ENCODE results near the gene FNDC3A.

The FNDC3A gene

DNA sequence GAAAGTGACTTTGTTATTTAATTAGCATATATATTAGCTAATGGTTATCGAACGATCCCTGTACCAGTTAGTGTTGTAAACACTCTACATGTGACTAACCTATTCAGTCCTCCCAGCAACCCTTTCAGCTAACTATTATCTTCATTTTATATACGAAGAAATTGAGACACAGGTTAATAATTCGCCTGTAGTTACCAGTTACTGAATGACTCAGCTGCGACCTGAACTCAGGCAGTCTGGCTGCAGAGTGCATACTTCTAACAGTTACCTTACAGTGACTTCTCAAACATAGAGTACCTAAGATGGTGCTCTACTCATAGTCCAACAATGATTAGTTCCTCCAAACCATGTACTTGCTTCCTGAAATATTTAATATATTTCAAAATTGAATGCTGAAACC, 117.7 kb downstream of the FNDC3A start:
- no peaks in the 10 kb centered on the region for H3K36me3 Mint-ChIP-seq (ENCODE audit: insufficient read depth)
- no peaks in the 10 kb centered on the region for H3K27me3 Mint-ChIP-seq
- H3K9me3 Mint-ChIP-seq, result no peaks in the 10 kb centered on the region
- ATAC-seq (replicated peaks) (no peak), DNase-seq (no peak)
- peaks cover 0 to 16% of the 10 kb centered on the region in 2 donors for H3K4me1 Mint-ChIP-seq (ENCODE audit: low read depth in 2 of 2)
- H3K27ac Mint-ChIP-seq, result no peak overlapping the region
- H3K4me3 Mint-ChIP-seq, result no peak overlapping the region

DNA sequence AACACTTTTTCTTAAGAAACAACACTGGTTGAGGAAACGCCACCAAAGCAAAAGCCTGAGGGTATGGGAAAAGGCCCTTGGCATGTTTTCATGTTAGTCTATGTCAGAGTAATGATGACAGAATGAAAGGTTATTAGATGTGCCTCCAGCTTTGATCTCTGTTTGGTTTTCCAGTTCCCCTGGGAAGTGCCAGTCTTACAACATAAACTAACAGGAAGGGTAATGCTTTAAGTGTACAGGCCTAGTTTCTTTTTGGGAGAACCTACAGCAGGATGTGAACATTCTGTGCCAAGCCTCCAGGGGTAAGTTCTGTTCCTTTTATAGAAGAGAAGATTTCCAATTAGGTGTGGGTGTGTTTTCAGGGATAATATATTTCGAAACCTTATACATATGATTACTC, 121.7 kb downstream of the FNDC3A start:
- H3K27me3 Mint-ChIP-seq, result no peaks in the 10 kb centered on the region
- no peak overlapping the region for H3K4me3 Mint-ChIP-seq
- ATAC-seq (replicated peaks) (no peak), DNase-seq (no peak)
- H3K4me1 Mint-ChIP-seq (ENCODE audit: low read depth in 2 of 2), result peaks cover 0 to 7% of the 10 kb centered on the region in 2 donors
- no peaks in the 10 kb centered on the region for H3K36me3 Mint-ChIP-seq (ENCODE audit: insufficient read depth)
- H3K9me3 Mint-ChIP-seq, result no peaks in the 10 kb centered on the region
- H3K27ac Mint-ChIP-seq, result no peak overlapping the region

DNA sequence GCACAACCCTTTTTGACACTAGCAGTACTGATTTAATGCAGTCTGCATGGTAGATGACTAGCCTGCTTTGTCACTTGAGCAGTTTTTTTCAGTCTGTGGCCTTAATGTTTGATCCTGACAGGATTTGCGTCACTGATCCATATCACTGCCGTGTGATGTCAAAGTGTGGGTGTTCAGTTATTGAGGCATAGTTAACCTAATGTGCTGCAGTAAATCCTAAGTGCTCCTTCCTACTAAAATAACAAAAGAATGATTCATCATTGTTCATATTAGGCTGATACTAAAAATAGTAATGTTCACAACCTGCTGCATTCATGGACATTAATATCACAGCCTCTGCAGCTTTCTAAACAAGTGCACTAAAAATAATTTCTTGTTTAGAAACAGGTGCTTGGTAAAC, 122.5 kb downstream of the FNDC3A start:
- Mint-ChIP-seq H3K4me3 (no peak overlapping the region), H3K9me3 (no peaks in the 10 kb centered on the region), H3K27ac (peak overlapping the region; percentile 5 to 44), H3K36me3 (ENCODE audit: insufficient read depth) (no peaks in the 10 kb centered on the region), H3K4me1 (ENCODE audit: low read depth in 2 of 2) (no peaks in the 10 kb centered on the region), H3K27me3 (no peaks in the 10 kb centered on the region)
- DNase-seq (no peak), ATAC-seq (replicated peaks) (no peak)

DNA sequence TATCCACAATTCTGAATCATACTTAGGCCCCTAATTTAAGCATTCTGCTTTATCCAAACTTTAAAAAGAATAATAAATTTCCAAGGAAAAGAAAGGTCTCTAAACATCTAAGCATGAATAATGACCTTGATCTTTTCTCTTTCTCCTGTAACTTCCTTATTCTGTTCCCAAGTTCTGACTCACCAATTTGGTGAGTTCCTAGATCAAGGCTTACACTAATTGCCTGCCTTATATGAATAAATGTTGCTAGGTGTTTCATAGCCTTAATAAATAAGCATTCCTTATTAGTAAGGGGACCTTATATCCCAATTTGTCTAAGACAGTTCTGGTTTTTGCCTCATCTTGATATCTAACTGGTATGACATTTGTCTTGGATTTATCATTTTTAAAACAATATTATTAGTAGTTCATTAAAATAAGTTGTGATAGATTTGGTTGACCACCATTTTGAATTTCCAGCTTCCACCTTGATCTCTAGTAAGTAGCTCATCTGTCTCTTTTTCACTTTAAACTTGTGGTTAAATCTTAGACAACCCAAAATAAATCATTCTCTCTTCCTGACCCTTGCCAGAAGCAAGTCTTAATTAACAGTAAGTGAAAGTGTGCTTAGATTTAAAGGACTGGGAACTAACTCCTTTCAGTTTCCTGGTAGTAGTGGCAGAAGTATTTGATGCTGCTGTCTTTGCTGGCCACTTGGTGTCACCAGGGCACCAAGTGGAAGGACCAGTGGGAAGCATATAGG, 123.2 kb downstream of the FNDC3A start:
- no peak for DNase-seq
- no peak overlapping the region for H3K4me3 Mint-ChIP-seq
- H3K27ac Mint-ChIP-seq, result peak overlapping the region; percentile 17 to 44
- no peaks in the 10 kb centered on the region for H3K27me3 Mint-ChIP-seq
- no peaks in the 10 kb centered on the region for H3K4me1 Mint-ChIP-seq (ENCODE audit: low read depth in 2 of 2)
- H3K36me3 Mint-ChIP-seq (ENCODE audit: insufficient read depth), result no peaks in the 10 kb centered on the region
- ATAC-seq (replicated peaks), result no peak
- no peaks in the 10 kb centered on the region for H3K9me3 Mint-ChIP-seq

DNA sequence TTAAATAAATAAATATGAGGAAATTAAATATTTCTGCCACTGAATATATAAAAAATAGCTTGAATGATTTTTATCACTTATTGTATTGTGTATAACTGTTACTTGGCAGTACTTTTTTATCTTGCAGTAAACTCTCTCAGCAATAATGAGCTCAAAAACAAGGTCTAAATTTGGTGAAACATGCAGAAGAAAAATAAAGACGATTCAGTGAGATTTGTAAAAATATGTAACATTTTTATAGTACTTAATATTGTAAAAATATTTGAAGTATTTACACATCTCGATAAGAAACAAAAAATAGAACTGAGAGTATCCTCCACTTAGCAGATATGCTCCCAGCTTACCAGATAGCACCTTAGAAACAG, 123.8 kb downstream of the FNDC3A start:
- ATAC-seq (replicated peaks) (no peak), DNase-seq (no peak)
- Mint-ChIP-seq H3K27me3 (no peaks in the 10 kb centered on the region), H3K4me1 (ENCODE audit: low read depth in 2 of 2) (no peaks in the 10 kb centered on the region), H3K36me3 (ENCODE audit: insufficient read depth) (no peaks in the 10 kb centered on the region), H3K9me3 (no peaks in the 10 kb centered on the region), H3K4me3 (no peak overlapping the region), H3K27ac (peak overlapping the region in 1 of 2 donors; percentile 17)

DNA sequence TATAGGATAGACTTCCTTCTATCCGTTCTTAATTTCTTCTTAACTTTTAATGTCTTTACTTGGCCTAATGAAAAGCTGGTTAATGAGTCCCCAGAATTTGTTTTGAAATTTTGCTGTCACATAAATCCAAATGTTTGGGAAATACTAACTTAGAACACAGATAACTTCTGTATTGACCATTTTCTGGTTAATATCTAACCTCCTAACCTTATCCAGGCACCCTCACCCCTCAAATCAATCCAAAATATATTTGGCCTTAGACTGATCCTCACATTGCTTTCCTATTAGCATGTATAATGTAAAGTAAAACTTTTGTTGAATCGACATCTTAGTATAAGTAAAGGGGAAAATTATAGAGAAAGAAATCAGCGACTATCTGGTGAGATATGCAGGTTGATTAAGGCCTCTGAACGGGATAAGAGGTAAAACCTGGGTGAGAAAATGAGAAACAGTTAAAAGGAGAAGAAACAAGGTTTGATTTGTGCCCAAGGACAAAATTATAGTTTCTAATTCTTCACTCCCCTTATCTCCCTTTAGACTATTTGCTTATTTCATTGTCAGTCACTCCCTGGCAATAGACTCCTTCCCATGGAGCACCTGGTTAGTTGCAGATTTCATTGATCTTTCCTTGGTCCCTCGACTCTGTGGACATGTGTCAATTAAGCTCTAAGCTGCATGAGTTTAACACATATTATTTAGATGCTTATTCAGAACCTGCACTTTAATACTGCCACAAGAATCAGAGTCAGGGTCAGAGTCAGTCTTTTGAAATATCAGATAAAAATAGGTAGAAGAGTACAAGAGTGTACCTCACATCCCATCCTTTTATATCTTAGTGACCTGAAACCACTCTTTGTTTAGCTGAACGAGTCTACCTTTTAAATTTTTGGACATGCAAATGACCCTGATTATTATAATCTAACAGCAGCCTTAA, 125.2 kb downstream of the FNDC3A start:
- no peak for ATAC-seq (replicated peaks)

DNA sequence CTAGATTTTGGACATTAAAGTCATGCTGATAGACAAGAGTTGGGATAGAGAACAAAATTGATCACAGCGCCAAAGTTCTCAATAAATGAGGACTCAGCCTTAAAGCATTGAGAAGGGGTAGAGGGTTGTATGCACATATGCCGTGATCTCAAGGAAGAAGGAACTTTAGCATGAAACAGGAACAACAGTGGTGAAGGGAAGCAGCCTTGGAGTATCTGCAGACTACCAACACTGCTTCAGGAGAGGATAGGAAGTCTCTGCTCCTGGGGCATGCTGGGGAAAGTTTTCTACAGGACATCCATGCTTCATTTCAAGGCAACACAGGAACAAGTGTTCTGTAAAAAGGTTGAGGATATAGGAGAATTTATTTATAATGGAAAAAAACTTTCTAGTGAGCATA, 132.5 kb downstream of the FNDC3A start:
- no peak overlapping the region for H3K27ac Mint-ChIP-seq
- peaks cover 5 to 7% of the 10 kb centered on the region in 2 donors for H3K4me1 Mint-ChIP-seq (ENCODE audit: low read depth in 2 of 2)
- ATAC-seq (replicated peaks) (no peak), DNase-seq (no peak)
- no peak overlapping the region for H3K4me3 Mint-ChIP-seq
- H3K27me3 Mint-ChIP-seq, result no peaks in the 10 kb centered on the region
- H3K36me3 Mint-ChIP-seq (ENCODE audit: insufficient read depth), result no peaks in the 10 kb centered on the region
- H3K9me3 Mint-ChIP-seq, result no peaks in the 10 kb centered on the region

More for the DNA sequence above, 125.2 kb downstream of the FNDC3A start:
- DNase-seq, result no peak
- Mint-ChIP-seq H3K4me1 (ENCODE audit: low read depth in 2 of 2) (no peaks in the 10 kb centered on the region), H3K27me3 (no peaks in the 10 kb centered on the region), H3K9me3 (no peaks in the 10 kb centered on the region), H3K27ac (no peak overlapping the region), H3K4me3 (no peak overlapping the region), H3K36me3 (ENCODE audit: insufficient read depth) (no peaks in the 10 kb centered on the region)

DNA sequence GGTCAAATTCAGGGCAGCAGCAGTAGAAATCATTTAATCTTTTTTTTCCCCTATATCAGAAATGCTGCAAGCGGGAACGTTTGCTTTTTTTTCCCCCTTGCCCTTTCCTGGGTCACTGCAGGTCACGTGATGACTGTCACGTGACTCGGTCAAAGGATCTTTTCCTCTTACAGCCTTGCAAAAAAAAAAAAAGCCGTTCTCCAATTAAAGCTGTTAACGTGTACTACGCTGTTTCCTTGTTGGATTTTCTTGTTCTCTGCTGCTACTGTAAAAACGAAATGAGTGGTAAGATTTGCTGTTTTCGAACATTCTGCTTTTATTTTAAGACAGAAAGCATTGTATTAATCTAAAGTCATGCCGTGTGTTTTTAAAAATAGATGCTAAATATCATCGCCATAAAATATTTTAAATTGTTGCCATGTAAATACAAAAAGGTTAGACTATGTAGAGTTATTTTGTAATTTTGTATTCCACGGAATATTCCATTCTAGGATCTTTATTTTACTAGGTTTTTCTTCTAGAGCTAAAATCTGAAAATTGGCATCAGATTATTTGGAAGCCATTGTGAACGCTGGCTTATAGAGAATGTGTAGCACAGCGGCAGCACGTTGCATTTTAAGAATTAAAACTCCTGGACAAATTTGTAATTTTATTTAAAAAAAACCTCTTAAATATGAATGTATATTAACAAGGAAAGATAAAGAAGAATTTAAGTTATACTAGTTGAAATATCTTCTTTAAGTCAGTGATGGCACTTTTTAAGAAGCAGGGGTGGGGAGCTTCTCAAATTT, 134.6 kb downstream of the FNDC3A start:
- Mint-ChIP-seq H3K27ac (peak overlapping the region; percentile 77 to 91), H3K4me3 (peak overlapping the region; percentile 76 to 89), H3K9me3 (no peaks in the 10 kb centered on the region), H3K27me3 (no peaks in the 10 kb centered on the region), H3K36me3 (ENCODE audit: insufficient read depth) (peaks cover 5% of the 10 kb centered on the region), H3K4me1 (ENCODE audit: low read depth in 2 of 2) (peaks cover 13 to 17% of the 10 kb centered on the region in 2 donors)
- ATAC-seq (replicated peaks), result peak; percentile 91
- DNase-seq, result peak; percentile 53 to 65 (median 62)

DNA sequence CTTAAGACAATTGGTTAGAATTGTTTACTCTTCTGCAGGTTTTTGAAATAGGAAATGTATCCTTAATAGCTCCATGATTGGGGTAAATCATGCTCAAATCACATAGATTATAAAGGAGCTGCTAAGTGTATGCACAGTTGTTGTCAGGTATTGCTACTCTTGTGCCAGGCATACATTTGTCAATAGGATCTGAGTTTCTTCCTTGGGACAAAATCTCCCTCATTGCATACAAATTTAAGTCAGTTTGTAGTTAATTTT, 135.1 kb downstream of the FNDC3A start:
- Mint-ChIP-seq H3K27me3 (no peaks in the 10 kb centered on the region), H3K4me1 (ENCODE audit: low read depth in 2 of 2) (peaks cover 13 to 17% of the 10 kb centered on the region in 2 donors), H3K9me3 (no peaks in the 10 kb centered on the region), H3K36me3 (ENCODE audit: insufficient read depth) (peaks cover 10% of the 10 kb centered on the region), H3K27ac (peak overlapping the region in 1 of 2 donors; percentile 91), H3K4me3 (peak overlapping the region; percentile 76 to 89)
- DNase-seq (no peak), ATAC-seq (replicated peaks) (no peak)

DNA sequence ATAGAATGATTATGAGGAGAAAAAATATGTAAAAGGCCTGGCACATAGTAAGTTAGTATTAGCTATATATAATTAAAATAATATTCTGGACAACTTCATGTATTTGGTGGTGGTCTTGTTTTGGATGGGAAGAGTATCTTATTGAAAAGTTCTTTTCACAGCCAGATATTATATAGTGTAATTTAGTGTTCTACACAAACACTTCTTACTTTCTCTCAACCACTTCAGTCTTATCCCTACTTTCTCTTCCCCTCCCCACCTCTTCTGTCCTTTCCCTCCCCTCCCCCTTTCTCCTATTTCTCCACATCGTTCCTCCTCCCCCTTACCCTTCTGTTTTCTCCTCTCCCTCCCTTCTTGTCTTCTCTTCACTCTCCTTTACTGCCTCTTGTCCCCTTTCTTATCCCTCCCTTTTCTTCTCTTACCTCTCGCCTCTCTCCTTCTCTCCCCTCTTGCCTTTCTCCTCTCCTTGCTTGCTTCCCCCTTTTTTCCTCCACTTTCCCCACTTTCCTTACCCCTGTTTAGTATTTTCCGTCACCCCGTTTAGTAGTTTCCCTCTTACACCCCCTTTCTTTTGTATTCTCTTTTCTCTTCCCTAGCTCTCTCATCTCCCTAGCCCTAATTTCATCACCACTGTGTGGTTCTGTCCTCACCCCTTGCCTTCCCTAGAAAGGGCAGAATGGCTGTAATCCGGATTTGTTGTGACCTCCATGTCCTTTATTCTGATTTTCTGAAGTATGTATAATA, 137.2 kb downstream of the FNDC3A start:
- Mint-ChIP-seq H3K36me3 (ENCODE audit: insufficient read depth) (peaks cover 24% of the 10 kb centered on the region), H3K27ac (peak overlapping the region; percentile 2 to 36), H3K4me3 (peak overlapping the region; percentile 44 to 46), H3K27me3 (no peaks in the 10 kb centered on the region), H3K9me3 (no peaks in the 10 kb centered on the region), H3K4me1 (ENCODE audit: low read depth in 2 of 2) (peaks cover 13 to 17% of the 10 kb centered on the region in 2 donors)
- DNase-seq (no peak), ATAC-seq (replicated peaks) (no peak)

DNA sequence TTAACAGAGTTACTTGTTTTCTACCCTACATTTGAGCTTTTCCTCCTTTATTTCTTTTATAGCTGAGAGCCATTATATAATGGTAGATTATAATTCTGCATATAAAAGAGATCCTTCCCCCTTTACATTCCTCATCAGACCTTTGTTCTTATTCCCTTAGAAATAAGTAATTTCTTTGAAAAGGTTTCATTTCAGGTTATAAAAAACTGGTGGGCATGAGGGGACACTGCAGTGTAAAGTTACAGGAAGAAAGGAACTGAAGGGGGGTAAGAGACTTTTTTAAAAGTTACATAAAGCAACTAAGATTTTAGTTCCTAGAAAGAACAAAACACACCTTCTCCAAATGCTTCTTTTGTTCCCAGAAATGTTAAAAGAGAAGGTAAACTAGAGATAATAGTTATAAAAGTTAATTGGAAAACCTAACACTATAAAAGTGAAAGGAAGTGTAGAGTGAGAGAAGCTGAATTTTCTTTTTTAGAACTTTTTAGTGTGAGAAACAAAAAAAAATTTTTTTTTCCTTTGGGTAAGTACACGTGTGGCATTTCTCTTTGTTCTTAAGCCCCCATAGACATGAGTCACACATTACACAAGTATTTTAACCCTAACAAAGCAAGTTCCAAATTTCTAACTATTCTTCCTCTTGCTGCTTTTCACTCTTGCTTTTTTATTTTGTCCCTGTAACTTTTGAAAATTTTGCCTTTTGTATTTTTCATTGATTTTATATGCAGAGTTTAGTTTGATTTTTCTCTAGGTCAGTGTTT, 138.0 kb downstream of the FNDC3A start:
- Mint-ChIP-seq H3K27ac (peak overlapping the region; percentile 2 to 36), H3K36me3 (ENCODE audit: insufficient read depth) (peaks cover 30% of the 10 kb centered on the region), H3K27me3 (no peaks in the 10 kb centered on the region), H3K4me3 (peak overlapping the region; percentile 44 to 46), H3K9me3 (no peaks in the 10 kb centered on the region), H3K4me1 (ENCODE audit: low read depth in 2 of 2) (peaks cover 13 to 17% of the 10 kb centered on the region in 2 donors)
- ATAC-seq (replicated peaks) (peak; percentile 32), DNase-seq (no peak)

DNA sequence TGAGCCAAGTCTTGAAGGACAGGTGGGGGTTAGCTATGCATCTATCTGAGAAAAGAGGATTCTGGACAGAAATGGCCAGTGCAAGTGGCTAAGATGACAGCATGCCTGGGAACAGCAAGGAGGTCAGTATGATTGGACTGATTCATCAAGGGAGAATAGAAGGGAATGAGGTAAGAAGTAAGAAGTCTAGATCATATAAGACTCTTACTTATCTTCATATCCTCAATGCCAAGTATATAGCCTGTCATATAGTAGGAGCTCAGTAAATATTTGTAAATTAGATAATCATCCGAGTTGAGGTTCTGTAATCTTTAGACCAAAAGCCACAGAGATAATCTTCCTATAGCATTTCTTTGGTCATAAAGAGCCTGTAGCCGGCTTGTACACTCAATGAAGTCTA, 141.2 kb downstream of the FNDC3A start:
- ATAC-seq (replicated peaks) (no peak), DNase-seq (no peak)
- Mint-ChIP-seq H3K27ac (no peak overlapping the region), H3K27me3 (no peaks in the 10 kb centered on the region), H3K4me3 (no peak overlapping the region), H3K4me1 (ENCODE audit: low read depth in 2 of 2) (peaks cover 26 to 34% of the 10 kb centered on the region in 2 donors), H3K9me3 (no peaks in the 10 kb centered on the region), H3K36me3 (ENCODE audit: insufficient read depth) (peaks cover 30% of the 10 kb centered on the region)

All from effector memory CD8-positive, alpha-beta T cell (primary cell).